HepG2 (cell line): ENCODE data around the gene GRHL1.

Source experiments
- IRF1 ChIP-seq: sonication (generic); formaldehyde crosslinking; IDR thresholded peaks from 2 replicates; pipeline ENCODE4 v1.4.0; 2020; ENCODE audit warnings: low read depth, mild to moderate bottlenecking, missing genetic modification reagents
- RAD21 ChIP-seq: fragments of 450-650 bp; formaldehyde crosslinking; IDR thresholded peaks from 2 replicates; pipeline ENCODE4 v1.5.0; 2020; ENCODE audit warnings: mild to moderate bottlenecking
- RERE ChIP-seq: IDR thresholded peaks from 2 replicates; pipeline ENCODE4 v1.6.1; 2016; ENCODE audit warnings: low read depth, missing genetic modification reagents, missing compliant biosample characterization
- SATB2 ChIP-seq: sonication (generic); formaldehyde crosslinking; IDR thresholded peaks from 2 replicates; pipeline ENCODE4 v1.5.0; 2020; ENCODE audit warnings: missing genetic modification reagents
- ZBTB7A ChIP-seq: sonication (generic); formaldehyde crosslinking; IDR thresholded peaks from 2 replicates; pipeline ENCODE4 v1.8.0; 2022; ENCODE audit warnings: mild to moderate bottlenecking, missing genetic modification reagents
- ZNF335 ChIP-seq: sonication (generic); formaldehyde crosslinking; IDR thresholded peaks from 2 replicates; pipeline ENCODE4 v1.4.0; 2020; ENCODE audit warnings: missing genetic modification reagents
- ZSCAN30 ChIP-seq: sonication (generic); formaldehyde crosslinking; IDR thresholded peaks from 2 replicates; pipeline ENCODE4 v1.5.0; 2020; ENCODE audit warnings: mild to moderate bottlenecking, missing genetic modification reagents

- TF ChIP-seq RAD21 (CRISPR knock-in tag) (no peak), ZNF335 (CRISPR knock-in tag) (no peak), SATB2 (CRISPR knock-in tag) (no peak), IRF1 (no peak), RERE (CRISPR knock-in tag) (no peak), ZSCAN30 (CRISPR knock-in tag) (no peak), ZBTB7A (CRISPR knock-in tag) (no peak)
Observed at GRCh38 chr2:10006236-10007161, 55.0 kb downstream of the GRHL1 start.
